Kasumi-1 (cell line): ENCODE measurements around the gene CREBBP.

Experiments
- DNase-seq, 2 experiments: peaks; one replicate each; lab custom pipeline; 2025; lab: John Stamatoyannopoulos, UW

CREBBP gene

DNA sequence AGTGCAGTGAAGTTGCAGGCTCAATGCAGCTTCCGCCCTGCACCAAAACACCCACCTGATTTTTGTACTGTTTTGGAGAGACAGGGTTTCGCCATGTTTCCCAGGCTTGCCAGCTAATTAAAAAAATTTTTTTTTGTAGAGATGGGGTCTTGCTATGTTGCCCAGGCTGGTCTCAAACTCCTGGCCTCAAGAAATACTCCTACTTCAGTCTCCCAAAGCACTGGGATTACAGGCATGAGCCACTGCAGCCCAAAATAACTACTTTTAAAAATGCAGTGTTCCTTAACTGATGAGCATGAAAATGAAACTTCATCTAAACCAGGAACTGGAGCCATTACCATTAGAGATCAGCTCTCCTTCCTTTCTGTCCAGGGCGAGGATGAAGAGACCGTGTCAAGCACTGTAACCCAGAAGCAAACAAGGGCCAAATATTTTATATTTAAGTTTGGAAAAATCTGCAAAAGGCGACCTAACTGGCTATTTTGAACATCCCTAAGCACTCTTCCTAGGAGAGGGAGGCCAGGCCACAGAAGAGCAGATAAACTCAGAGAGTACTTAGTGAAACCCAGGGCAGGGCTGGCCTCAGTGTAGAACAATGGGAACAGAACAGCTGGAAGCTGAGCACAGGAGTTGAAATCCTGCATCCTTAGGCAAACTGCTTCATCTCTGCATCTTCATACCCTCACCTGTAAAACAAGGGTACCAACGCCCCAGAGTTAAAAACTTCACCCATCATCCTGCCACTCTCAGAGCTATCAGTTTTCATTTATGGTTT lies 24.0 kb downstream of the CREBBP start:
- DNase-seq: no peak

DNA sequence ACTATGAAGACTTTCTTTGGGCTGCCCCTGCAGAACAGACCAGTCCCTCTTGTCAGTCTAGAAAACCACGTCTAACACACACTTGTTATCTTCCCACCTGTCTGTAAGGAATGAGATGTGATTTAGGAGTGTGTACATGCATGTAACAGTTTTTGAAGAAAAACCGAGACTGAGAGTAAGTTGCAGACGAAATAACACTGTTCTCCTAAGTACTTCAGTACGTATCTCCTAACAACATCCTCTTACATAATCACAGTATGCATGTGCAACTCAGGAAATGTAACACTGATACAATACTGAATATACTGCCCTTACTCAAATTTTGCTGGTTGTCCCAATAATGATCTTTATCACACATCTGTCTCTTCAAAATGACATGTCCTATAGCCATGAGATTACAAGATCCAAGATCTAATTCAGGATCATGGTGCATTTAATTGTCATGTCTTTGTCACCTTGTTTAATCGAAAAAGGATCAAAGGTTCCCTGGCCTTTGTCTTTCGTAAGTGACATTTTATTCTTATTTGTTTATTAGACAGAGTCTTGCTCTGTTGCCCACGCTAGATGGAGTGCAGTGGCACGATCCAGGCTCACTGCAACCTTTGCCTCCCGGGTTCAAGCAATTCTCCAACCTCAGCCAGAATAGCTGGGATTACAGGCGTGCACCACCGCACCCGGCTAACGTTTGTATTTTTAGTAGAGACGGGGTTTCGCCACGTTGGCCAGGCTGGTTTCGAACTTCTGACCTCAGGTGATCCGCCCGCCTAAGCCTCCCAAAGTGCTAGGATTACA lies 25.6 kb downstream of the CREBBP start:
- peak; percentile 31 for DNase-seq

DNA sequence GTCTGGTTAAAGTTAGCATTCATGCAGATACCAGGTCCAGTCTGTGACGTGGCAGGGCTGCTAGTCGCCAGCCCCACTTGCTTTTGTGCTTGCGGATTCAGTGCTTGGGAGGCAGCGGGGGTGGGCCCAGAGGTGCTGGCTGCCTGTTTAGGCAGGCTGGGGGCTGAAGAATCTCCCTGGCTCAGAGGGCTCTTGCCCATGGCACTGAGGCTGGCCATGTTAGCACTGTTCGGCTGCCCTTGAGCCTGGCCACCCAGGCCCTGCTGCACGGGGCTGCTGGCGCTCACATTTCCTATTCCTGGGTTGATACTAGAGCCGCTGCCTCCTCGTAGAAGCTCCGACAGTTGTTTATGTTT lies 30.0 kb downstream of the CREBBP start:
- no peak for DNase-seq

DNA sequence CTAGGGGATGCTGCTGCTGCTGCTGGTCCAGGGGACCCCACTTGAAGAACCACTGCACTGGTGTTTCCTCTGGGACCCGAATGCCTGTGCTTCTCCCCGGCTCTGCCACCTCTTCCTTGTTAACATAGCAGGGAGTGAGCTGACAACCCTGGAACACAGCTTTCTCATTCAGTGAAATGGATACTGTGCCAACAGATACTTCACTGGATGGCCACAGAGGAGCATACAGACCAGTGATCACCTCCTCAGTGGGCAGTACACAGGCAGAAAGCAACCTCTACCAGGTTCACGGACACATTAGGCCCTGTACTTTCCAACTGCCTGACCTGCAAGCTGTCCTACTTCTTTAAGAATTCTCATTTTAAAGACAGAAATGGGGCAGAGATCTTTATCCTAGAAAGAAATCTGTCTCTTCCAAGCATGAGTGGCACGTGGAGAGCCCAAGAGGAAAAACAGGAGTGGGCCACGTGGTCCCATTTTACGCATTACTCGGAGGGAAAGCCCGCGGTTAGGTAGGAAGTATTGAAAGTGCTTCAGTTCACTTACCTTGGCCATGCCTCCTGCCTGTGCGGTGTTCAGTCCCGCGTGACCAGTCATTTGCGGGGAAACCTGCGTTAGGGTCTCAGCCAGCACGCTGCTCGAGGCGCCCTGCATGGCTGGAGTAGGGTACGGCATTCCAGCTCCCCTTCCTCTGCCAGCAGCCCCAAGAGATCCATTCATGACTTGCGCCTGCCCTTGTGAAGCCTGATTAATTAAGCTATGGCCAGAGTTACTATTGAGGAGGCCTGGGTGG lies 30.6 kb downstream of the CREBBP start:
- DNase-seq: no peak

DNA sequence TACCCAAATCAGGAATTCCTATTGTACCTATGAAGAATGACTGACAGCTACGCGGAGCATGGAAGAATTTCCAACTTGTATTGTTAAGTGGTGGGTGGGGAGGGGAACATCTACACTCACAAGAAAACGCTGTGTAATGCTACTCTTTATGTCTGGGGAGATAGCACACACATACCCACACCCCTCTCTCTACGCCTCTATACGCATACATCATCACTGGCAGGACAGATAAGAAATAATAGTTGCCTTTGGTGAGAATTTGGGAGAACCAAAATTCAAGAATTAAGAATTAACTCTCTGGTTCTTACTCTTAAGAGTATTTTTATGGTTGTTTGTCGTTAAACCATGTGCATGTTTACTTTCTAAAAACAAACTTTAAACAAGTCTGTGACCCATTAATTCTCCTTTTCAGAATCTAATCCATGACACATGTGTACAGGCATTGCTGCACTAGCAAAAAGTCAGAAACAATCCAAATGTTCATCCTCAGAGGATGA lies 33.9 kb downstream of the CREBBP start:
- no peak for DNase-seq

DNA sequence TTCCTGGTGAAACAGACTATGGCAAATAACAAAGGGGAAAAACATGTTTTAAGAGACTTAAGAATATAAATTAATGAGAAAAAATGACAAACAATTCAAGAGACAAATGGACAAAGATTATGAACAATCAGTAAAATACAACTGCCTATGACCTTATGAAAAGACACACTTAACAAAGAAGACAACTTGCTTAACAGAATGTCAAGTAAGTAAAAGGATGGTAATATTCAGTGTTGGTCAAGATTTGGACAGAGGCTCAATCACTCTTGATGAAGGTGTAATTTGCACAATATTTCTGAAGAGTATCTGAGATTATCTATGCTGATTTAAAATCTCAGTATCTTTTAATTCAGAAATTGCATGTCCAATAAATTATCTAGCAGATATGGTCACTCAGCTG lies 34.4 kb downstream of the CREBBP start:
- no peak for DNase-seq

DNA sequence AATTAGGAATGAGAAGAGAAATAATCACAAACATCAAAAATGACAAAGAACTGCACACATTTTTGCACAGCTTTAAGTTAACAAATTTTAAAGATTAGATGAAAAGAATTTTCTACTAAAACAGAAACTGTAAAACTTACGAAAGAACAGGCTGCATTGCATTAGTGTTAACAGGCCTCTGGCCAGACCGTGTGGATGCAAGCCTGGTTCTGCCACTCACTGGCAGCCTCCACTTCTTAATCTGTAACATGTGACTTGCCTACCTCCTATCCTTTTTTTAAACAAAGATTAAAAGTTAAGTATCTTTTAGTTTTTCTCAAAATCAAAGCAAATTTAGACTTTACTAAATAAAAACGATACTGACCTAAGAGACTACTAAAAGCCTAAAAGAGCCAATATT lies 37.5 kb downstream of the CREBBP start:
- DNase-seq: no peak

DNA sequence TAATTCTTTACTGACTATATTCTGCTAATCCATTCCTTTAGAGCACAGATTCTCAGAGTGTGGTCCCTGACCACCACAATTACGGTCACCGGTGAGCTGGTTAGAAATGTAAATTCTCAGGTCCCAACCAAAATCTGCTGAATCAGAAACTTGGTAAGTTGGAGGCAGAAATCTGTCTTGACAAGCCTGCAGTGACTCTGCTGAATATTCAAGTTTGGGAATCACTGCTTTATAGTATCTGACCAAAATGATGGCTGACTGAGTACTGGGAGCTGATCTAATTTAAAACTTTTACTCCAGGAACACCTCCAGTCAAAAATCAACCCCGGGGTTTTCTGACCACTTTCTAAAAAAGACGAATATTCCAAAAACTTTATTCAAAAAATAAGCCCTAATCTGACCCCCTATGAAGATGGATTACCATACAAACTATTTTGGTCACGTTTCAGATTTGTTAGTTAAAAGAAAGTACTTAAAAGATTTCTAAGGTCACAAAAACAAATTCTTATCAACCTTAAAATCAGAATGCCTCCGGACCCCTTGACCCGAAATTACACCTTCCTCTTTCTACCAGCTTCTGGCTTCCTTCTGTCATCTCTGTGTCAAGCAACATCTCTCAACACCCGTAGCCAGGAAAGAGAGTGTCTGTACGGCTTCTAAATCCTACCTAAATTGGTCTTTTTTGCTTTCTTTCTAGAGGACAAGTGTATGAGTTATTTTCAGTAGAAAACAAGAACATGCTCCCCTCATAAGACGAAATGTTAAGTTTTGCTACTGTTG lies 38.6 kb downstream of the CREBBP start:
- peak in 1 of 2 experiments; percentile 11 for DNase-seq

DNA sequence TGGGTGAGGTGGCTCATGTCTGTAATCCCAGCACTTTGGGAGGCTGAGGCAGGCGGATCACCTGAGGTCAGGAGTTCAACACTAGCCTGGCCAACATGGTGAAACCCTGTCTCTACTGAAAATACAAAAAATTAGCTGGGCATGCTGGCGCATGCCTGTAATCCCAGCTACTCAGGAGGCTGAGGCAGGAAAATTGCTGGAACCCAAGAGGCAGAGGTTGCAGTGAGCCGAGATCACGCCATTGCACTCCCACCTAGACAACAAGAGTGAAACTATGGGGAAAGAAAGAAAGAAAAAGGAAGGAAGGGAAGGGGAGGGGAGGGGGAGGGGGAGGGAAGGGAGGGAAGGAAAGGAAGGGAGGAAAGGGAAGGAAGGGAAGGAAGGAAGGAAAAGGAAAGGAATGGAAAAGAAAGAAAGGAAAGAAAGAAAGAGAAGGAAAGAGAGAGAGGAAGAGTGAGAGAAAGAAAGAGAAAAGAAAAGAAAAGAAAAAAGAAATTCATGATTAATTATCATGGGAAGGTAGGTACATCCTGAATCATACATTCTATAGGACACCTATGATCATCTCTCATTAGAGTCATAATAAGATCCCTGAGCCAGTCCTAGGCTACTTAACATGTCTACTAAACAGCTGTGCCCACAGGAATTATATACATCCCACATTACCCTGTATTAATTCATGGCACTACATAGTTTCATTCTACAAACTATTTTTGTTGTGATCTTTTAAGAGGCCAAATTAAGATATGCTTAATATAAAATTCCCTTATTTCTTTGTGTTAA lies 40.9 kb downstream of the CREBBP start:
- no peak for DNase-seq

DNA sequence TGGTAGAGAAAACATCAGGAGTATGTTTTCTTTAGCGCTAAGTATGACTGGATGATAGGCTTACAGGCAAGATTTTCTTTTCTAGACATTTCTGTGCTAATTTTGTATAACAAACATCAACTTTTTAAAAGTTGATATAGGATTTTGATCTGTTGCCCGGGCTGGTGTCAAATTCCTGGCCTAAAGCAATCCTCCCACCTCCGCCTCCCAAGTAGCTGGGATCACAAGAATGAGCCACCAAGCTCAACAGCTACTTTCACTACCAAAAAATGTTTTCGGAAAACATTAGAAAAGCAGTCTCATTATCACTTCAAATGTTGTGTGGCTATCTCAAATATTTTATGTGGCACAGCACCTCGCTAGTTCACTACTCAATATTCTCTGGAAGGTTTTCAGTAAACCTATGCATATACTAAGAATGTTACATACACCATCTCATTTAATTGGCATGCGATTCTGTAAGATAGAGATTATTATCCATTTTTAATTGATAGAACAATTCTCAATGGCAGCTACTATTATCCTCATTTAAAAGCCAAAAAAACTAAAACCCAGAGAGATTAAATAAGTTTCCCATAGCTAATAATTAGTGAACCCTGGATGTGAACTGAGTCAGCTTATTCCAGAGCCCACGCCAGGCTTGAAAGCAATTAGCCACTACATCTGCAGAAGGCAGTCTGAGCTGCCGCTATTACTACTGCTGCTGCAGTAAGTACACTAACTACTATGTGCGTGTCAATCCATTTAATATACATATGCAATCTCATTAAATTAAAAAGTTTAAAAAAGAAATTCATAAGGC lies 41.7 kb downstream of the CREBBP start:
- DNase-seq: no peak

DNA sequence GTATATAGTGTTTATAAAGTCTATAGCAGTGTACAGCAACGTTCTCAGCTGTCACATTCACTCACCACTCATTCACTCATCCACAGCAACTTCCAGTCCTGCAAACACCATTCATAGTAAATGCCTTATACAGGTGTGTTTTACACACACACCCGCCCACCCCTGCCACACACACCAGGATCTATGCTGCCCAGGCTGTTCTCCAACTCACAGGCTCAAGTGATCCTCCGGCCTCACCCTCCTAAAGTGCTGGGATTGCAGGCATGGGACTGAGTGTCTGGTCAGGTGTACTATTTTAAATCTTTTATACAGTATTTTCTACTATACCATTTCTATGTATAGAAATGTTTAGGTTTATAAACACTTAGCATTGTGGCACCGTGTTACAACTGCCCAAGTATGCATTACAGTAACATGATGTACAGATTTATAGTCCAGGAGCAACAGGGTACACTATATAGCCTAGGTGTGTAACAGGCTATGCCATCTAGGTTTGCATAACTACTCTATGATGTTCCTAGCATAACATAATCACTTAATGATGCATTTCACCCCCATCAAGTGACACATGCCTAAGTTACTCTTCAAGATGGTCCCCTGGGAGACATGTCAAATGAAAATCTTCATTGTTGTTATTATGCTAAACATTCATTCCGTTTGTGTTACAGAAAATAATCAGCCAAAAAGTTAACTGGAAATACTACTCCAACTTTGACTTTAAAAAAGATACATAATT lies 42.5 kb downstream of the CREBBP start:
- no peak for DNase-seq

DNA sequence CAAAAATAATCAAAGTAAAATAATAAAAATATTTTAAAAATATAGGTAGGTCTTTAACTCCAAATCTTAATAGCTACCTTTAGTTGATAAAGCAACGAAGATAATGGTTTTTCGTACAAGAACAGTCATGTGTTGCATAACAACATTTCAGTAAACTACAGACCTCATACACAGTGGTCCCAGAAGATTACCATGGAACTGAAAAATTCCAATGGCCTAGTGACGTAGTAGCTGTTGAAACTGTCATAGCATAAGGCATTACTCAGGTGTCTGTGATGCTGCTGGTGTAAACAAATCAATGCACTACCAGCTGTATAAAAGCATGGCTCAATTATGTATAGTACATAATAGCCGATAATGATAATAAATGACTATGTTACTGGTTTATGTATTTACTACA lies 43.9 kb downstream of the CREBBP start:
- no peak for DNase-seq

DNA sequence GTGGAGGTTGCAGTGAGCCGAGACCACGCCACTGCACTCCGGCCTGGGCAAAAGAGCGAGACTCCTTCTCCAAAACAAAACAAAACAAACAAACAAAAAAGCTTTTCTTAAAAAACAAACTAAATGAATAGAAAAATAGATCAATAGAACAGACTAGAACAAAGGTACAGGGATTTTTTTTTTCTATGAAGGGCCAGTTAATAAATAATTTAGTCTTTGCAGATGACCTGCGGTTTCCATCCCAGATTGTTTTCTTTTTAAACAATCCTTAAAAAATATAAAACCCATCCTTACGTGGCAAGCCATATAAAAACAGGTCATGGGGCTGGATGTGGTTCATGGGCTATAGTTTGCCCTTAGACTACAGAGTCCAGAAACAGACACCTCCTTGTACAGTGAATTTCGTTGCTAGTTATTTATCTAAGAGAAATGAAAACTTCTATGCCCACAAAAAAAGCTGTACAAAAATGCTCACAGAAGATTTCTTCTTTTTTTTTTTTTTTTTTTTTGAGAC lies 45.4 kb downstream of the CREBBP start:
- no peak for DNase-seq

DNA sequence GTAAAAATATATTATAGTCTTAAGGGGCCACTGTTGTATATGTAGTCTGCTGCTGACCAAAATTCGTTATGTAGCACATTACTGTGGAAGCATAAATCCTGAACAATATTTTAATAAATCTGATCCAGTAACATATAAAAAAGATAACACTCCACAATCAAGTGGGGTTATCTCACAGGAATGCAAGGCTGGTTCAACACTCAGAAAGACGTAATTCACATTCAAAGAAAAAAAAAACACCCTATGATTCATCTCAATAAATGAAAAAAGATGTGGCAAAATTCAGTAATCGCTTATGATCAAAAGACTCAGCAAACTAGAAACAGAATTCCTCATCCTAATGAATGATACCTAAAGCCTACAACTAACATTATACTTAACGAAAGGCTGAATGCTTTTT lies 47.8 kb downstream of the CREBBP start:
- DNase-seq: no peak

DNA sequence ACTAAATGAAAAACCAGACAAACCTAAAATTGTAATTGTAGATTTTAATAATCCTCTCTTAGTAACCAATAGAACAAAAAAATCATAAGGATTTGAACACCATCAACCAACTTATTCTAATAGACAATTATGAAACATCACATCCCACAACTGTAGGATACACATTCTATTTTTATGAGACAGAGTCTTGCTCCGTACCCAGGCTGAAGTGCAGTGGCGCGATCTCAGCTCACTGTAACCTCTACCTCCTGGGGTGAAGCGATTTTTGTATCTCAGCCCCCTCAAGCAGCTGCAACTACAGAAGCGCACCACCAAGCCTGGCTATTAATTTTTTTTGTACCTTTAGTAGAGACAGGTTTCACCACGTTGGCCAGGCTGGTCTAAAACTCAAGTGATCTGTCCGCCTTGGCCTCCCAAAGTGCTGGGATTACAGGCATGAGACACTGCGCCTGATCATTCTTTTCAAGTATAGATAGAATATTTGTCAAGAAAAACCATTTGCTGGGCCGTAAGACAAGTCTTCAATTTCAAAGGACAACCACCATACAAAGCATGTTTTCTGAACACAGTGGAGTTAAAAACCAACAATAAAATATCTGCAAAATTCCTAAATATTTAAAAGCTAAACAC lies 49.8 kb downstream of the CREBBP start:
- DNase-seq: no peak

DNA sequence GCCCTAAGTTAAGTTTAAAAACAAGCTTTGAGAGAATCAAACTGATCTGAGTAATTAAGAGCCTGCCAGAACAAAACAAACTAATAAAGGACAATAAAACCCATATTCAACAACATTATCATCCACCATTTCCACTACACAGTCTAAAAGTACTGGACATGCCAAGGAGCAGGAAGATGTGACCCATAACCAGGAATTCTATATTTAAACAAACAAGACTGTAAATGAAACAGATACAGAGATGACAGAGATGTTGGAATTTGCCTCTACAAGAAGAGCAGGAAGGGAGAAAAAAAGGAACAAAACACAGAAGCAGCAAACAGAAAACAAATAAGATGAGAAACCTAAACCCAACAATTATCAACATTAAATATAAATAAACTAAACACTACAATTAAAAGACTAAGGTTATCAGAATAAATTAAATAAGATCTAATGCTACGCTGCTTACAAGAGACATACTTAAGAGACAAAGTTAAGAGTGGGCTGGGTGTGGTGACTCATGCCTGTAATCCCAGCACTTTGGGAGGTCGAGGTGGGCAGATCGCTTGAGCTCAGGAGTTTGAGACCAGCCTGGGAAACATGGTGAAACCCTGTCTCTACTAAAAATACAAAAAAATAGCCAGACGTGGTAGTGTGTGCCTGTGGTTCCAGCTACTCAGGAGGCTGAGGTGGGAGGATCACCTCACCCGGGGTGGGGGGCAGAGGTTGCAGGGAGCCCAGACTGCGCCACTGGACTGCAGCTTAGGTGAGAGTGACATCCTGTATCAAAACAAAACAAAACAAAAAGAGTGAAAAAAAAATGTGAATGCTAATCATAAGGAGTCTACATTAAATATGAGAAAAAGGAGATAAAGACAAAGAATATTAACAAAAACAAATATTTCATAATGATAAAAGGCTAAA lies 50.6 kb downstream of the CREBBP start:
- no peak for DNase-seq

DNA sequence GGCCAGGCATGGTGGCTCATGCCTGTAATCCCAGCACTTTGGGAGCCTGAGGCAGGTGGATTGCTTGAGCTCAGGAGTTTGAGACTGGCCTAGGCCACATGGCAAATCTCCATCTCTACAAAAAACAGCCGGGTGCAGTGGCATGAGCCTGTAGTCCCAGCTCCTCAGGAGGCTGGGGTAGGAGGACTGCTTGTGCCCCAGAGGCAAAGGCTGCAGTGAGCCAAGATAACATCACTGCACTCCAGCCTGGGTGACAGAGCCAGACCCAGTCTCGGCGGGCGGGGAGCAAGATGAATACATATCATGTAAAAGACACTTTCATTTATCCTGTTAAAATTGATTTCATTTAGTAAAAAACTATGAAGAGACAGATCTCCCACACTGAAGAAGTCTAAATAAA lies 54.6 kb downstream of the CREBBP start:
- DNase-seq: no peak

DNA sequence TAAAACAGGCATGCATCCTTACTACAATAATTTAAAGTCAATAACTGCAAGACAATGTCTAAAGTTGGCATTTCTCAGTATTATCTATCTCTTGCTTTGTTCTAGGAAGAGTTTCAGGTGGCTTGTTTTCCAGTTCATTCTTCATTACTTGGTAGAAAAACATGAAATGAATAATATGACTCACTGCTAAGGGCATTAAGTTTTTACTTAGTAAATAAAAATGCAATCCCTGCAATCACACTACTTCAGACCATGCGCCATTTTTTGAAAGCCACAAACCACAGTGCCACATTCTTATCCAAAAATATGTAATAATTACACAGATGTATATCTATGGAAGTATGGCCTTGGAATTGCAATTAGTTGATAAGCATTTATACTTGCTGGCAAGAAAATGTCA lies 55.4 kb downstream of the CREBBP start:
- DNase-seq: no peak
